ENCODE measurements around the gene SLC29A4.
"Not testable (repeated sequence)": the region's sequence is repeated elsewhere in the genome, so short reads cannot be mapped to it uniquely, and the experiment has no call there.

- not testable (repeated sequence) for TF ChIP-seq CTCF, POLR2A (IDR thresholded peaks at IDR 0.05)
Observed at GRCh38 chr7:5323800-5324781, 41.3 kb downstream of the SLC29A4 start.
